Panc1 (cell line): Measurements from ENCODE around the gene DAGLA. TPM values are rescaled to one million over a fixed set of nuclear protein-coding genes. Genes with fewer than 3 reads are reported as not detected.

Experiments
- ATAC-seq: fragments of 200-7000 bp; cut with Tn5 transposase; 2 replicates; pipeline ENCODE4 v1.9.1; 2020; ENCODE audit warnings: mild to moderate bottlenecking, moderate library complexity
- BruUV-seq: library from RNA; stranded (reverse); fragments of 400-500 nt; replicated peaks from 2 replicates; lab custom pipeline; 2021; lab: Mats Ljungman, UMichigan
- CTCF ChIA-PET: fragments of 300-600 bp; sonication (Branson Sonifier 250); formaldehyde crosslinking; loops from one replicate; lab custom pipeline; 2022; ENCODE audit warnings: antibody characterized with exemption; lab: Charles Lee
- POLR2A ChIA-PET: fragments of 300-600 bp; sonication (Branson Sonifier 250); formaldehyde crosslinking; loops from one replicate; lab custom pipeline; 2022; ENCODE audit warnings: antibody characterized with exemption; lab: Charles Lee
- DNase-seq: peaks from one replicate; pipeline ENCODE4 v3.0.0-alpha.2; 2010; ENCODE audit warnings: low read depth, low spot score
- H3K27ac ChIP-seq: 2 replicates; pipeline ENCODE4 v1.5.1; 2011; ENCODE audit warnings: mild to moderate bottlenecking, low read length, inconsistent platforms
- H3K27me3 ChIP-seq: fragments of 200-500 bp; sonication (Bioruptor generic); 2 replicates; pipeline ENCODE4 v1.6.0; 2014; ENCODE audit warnings: low read length, inconsistent platforms; ENCODE audit not compliant: control insufficient read depth, insufficient read depth
- H3K36me3 ChIP-seq: fragments of 200-500 bp; sonication (Bioruptor generic); 2 replicates; pipeline ENCODE4 v1.5.1; 2014; ENCODE audit warnings: inconsistent platforms, mild to moderate bottlenecking, low read length, moderate library complexity; ENCODE audit not compliant: control insufficient read depth, insufficient read depth
- H3K4me1 ChIP-seq: 2 replicates; pipeline ENCODE4 v1.5.1; 2011; ENCODE audit warnings: inconsistent platforms, mild to moderate bottlenecking, low read length, moderate library complexity; ENCODE audit not compliant: control insufficient read depth, insufficient read depth
- H3K4me3 ChIP-seq, 2 experiments: 2 replicates each; pipeline ENCODE4 v1.5.1; 2011 to 2012; ENCODE audit warnings: low read depth in 2 of 2, low read length in 2 of 2, mild to moderate bottlenecking in 2 of 2, inconsistent platforms in 1 of 2, moderate library complexity in 1 of 2
- H3K9me3 ChIP-seq: fragments of 200-500 bp; sonication (Bioruptor generic); 2 replicates; pipeline ENCODE4 v1.5.1; 2014; ENCODE audit warnings: low read depth, mild to moderate bottlenecking, inconsistent platforms, low read length, moderate library complexity; ENCODE audit not compliant: control insufficient read depth, insufficient read depth
- CTCF ChIP-seq: fragments of 450-650 bp; IDR thresholded peaks from 2 replicates; pipeline ENCODE4 v1.5.1; 2017; ENCODE audit warnings: mild to moderate bottlenecking
- POLR2AphosphoS5 ChIP-seq: IDR thresholded peaks from 2 replicates; pipeline ENCODE4 v1.6.1; 2012; ENCODE audit warnings: mild to moderate bottlenecking, low read depth, low read length, moderate library complexity
- REST ChIP-seq, 2 experiments: IDR thresholded peaks; 2 replicates each; pipeline ENCODE4 v1.6.1; 2011 to 2012; ENCODE audit warnings: low read depth in 2 of 2, control low read depth in 1 of 2, low read length in 1 of 2, mild to moderate bottlenecking in 1 of 2, moderate library complexity in 1 of 2; ENCODE audit not compliant: insufficient read depth in 1 of 2
- SIN3A ChIP-seq: IDR thresholded peaks from 2 replicates; pipeline ENCODE4 v1.6.1; 2012; ENCODE audit warnings: low read depth, mild to moderate bottlenecking, low read length, moderate library complexity, borderline replicate concordance; ENCODE audit not compliant: insufficient read depth
- TCF7L2 ChIP-seq: IDR thresholded peaks from 2 replicates; pipeline ENCODE4 v1.6.1; 2011; ENCODE audit warnings: mild to moderate bottlenecking, low read depth, low read length, inconsistent platforms
- in situ Hi-C: cut with HindIII; loops from 2 replicates; pipeline ENCODE4 v1.10.0; 2016; ENCODE audit warnings: low sequenced_read_pairs, low pct_unique_long_range_greater_than_20kb
- intact Hi-C: fragments of 100-400 bp; cut with micrococcal nuclease; formaldehyde crosslinking; loops from one replicate; pipeline ENCODE4 v1.10.0; 2022; ENCODE audit not compliant: unreplicated experiment
- total RNA-seq: library from RNA; stranded (reverse); gene quantifications from one replicate; pipeline ENCODE4 v1.2.1, GENCODE V29; 2021; ENCODE audit not compliant: unreplicated experiment

The DAGLA gene
- total RNA-seq, 1 experiment from 2014 or later: 6.4 TPM

GRCh38 chr11:61709572-61709971 lies 29.4 kb downstream of the DAGLA start:
- H3K27ac ChIP-seq: no peak overlapping the region
- intact Hi-C loops: no loop called here
- H3K4me3 ChIP-seq: no peak overlapping the region
- H3K27me3 ChIP-seq: no peaks in the 10 kb centered on the region
- TF ChIP-seq TCF7L2 (no peak), CTCF (no peak), SIN3A (no peak), REST (IDR thresholded peaks at IDR 0.05; ENCODE audit: insufficient read depth in 1 of 2, low read depth in 2 of 2, low read length in 1 of 2) (no peak), POLR2AphosphoS5 (no peak)
- ChIA-PET POLR2A (no interaction called here), CTCF (interaction anchor here (1.1 kb wide), 1 partner anchor 71 kb away, joined by 4 read pairs; no protein-coding TSS in a partner anchor)
- no peaks in the 10 kb centered on the region for H3K4me1 ChIP-seq
- no peak for DNase-seq
- no TSS peak for BruUV-seq
- ATAC-seq: no peak
- H3K9me3 ChIP-seq: no peaks in the 10 kb centered on the region
- in situ Hi-C loops: no loop called here
- H3K36me3 ChIP-seq: no peaks in the 10 kb centered on the region

GRCh38 chr11:61710019-61710418 lies 29.8 kb downstream of the DAGLA start:
- TF ChIP-seq SIN3A (no peak), REST (IDR thresholded peaks at IDR 0.05; ENCODE audit: insufficient read depth in 1 of 2, low read depth in 2 of 2, low read length in 1 of 2) (no peak), CTCF (no peak), TCF7L2 (no peak), POLR2AphosphoS5 (no peak)
- POLR2A ChIA-PET: no interaction called here
- DNase-seq (no peak), ATAC-seq (no peak)
- CTCF ChIA-PET: interaction anchor here (1.1 kb wide), 1 partner anchor 72 kb away, joined by 4 read pairs; no protein-coding TSS in a partner anchor
- BruUV-seq: no TSS peak
- no peak overlapping the region for H3K4me3 ChIP-seq
- H3K4me1 ChIP-seq: no peaks in the 10 kb centered on the region
- no peak overlapping the region for H3K27ac ChIP-seq
- intact Hi-C loops: no loop called here
- H3K36me3 ChIP-seq: no peaks in the 10 kb centered on the region
- in situ Hi-C loops: no loop called here
- no peaks in the 10 kb centered on the region for H3K9me3 ChIP-seq
- no peaks in the 10 kb centered on the region for H3K27me3 ChIP-seq
